Uterus (tissue), 4 donors: ENCODE data around the gene OPCML. TPM values are rescaled to one million over a fixed set of nuclear protein-coding genes. Genes with fewer than 3 reads are reported as not detected.

Source experiments
- DNase-seq, 2 donors: peaks; one replicate each; pipeline ENCODE4 v3.0.0-alpha.2; 2019 to 2020
- H3K27ac ChIP-seq, 2 donors: fragments of 200-600 bp; sonication (generic); 1 replicate in 1 of 2; 2 replicates in 1 of 2; pipeline ENCODE4 v1.5.1; 2016 to 2018
- H3K27me3 ChIP-seq, 2 donors: fragments of 200-600 bp; sonication (generic); one replicate each; pipeline ENCODE4 v1.5.1; 2018 to 2019; ENCODE audit warnings: control low read depth in 1 of 2
- H3K36me3 ChIP-seq, 2 donors: fragments of 200-600 bp; sonication (generic); one replicate each; pipeline ENCODE4 v1.5.1; 2019; ENCODE audit warnings: control low read depth in 1 of 2
- H3K4me1 ChIP-seq, 2 donors: fragments of 200-600 bp; sonication (generic); one replicate each; pipeline ENCODE4 v1.5.1; 2018 to 2019; ENCODE audit warnings: control low read depth in 1 of 2
- H3K4me3 ChIP-seq, 2 donors: fragments of 200-600 bp; sonication (generic); 1 replicate in 1 of 2; 2 replicates in 1 of 2; pipeline ENCODE4 v1.5.1; 2018 to 2019; ENCODE audit warnings: mild to moderate bottlenecking in 1 of 2
- H3K9me3 ChIP-seq, 2 donors: fragments of 200-600 bp; sonication (generic); one replicate each; pipeline ENCODE4 v1.5.1; 2019; ENCODE audit warnings: control low read depth in 1 of 2
- POLR2A ChIP-seq, 2 donors: fragments of 450-650 bp; IDR thresholded peaks; one replicate each; pipeline ENCODE4 v1.6.1; 2016; ENCODE audit warnings: antibody characterized with exemption in 2 of 2, mild to moderate bottlenecking in 1 of 2, moderate library complexity in 1 of 2
- intact Hi-C: fragments of 100-400 bp; cut with DNase I; formaldehyde crosslinking; loops from one replicate; pipeline ENCODE4 v1.15.1; 2023; ENCODE audit warnings: low total_unique reads
- total RNA-seq, 4 donors: library from RNA; depleted of rRNA in 3 of 4; stranded (reverse); fragments of >200 nt in 3 of 4; gene quantifications; one replicate each; pipeline versions ENCODE4 v1.1.0 to v1.2.4, GENCODE V29; 2014 to 2023
- TF ChIP-seq, protein P1 (sequence below), 4 experiments: fragments of 200-600 bp in 2 of 4; fragments of 450-650 bp in 2 of 4; sonication (generic) in 2 of 4; IDR thresholded peaks; one replicate each; pipeline ENCODE4 v1.5.1; 2016 to 2019; ENCODE audit warnings: antibody characterized with exemption in 4 of 4, mild to moderate bottlenecking in 2 of 4, moderate library complexity in 1 of 4
- donor health status: DM: yes; HTN: yes; CAD: no.

OPCML gene
- total RNA-seq, 4 donors from 2014 or later, result under 0.01 to 3.9 (median 1.7) TPM

GRCh38 chr11:132463295-132464002 lies 1068.9 kb downstream of the OPCML start:
- Histone ChIP-seq H3K4me1 (no peaks in the 10 kb centered on the region), H3K9me3 (no peaks in the 10 kb centered on the region), H3K27ac (no peak overlapping the region), H3K36me3 (no peaks in the 10 kb centered on the region), H3K27me3 (no peaks in the 10 kb centered on the region), H3K4me3 (no peak overlapping the region)
- TF ChIP-seq, protein P1, sequence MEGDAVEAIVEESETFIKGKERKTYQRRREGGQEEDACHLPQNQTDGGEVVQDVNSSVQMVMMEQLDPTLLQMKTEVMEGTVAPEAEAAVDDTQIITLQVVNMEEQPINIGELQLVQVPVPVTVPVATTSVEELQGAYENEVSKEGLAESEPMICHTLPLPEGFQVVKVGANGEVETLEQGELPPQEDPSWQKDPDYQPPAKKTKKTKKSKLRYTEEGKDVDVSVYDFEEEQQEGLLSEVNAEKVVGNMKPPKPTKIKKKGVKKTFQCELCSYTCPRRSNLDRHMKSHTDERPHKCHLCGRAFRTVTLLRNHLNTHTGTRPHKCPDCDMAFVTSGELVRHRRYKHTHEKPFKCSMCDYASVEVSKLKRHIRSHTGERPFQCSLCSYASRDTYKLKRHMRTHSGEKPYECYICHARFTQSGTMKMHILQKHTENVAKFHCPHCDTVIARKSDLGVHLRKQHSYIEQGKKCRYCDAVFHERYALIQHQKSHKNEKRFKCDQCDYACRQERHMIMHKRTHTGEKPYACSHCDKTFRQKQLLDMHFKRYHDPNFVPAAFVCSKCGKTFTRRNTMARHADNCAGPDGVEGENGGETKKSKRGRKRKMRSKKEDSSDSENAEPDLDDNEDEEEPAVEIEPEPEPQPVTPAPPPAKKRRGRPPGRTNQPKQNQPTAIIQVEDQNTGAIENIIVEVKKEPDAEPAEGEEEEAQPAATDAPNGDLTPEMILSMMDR (IDR thresholded peaks at IDR 0.05), result no peak
- TF ChIP-seq POLR2A (IDR thresholded peaks at IDR 0.05), result no peak
- intact Hi-C loops, result no loop called here
- no peak for DNase-seq

GRCh38 chr11:132459736-132460135 lies 1072.6 kb downstream of the OPCML start:
- TF ChIP-seq, protein P1 (IDR thresholded peaks at IDR 0.05), result no peak
- TF ChIP-seq POLR2A (IDR thresholded peaks at IDR 0.05), result no peak
- Histone ChIP-seq H3K4me1 (no peaks in the 10 kb centered on the region), H3K4me3 (no peak overlapping the region), H3K9me3 (no peaks in the 10 kb centered on the region), H3K27ac (no peak overlapping the region), H3K36me3 (no peaks in the 10 kb centered on the region), H3K27me3 (no peaks in the 10 kb centered on the region)
- intact Hi-C loops, result no loop called here
- DNase-seq, result no peak

GRCh38 chr11:132457445-132457844 lies 1074.9 kb downstream of the OPCML start:
- H3K27ac ChIP-seq, result no peak overlapping the region
- DNase-seq, result no peak
- TF ChIP-seq, protein P1 (IDR thresholded peaks at IDR 0.05), result no peak
- TF ChIP-seq POLR2A (IDR thresholded peaks at IDR 0.05), result no peak
- no peaks in the 10 kb centered on the region for H3K36me3 ChIP-seq
- no peak overlapping the region for H3K4me3 ChIP-seq
- H3K9me3 ChIP-seq, result no peaks in the 10 kb centered on the region
- no peaks in the 10 kb centered on the region for H3K27me3 ChIP-seq
- intact Hi-C loops, result no loop called here
- no peaks in the 10 kb centered on the region for H3K4me1 ChIP-seq

DNA sequence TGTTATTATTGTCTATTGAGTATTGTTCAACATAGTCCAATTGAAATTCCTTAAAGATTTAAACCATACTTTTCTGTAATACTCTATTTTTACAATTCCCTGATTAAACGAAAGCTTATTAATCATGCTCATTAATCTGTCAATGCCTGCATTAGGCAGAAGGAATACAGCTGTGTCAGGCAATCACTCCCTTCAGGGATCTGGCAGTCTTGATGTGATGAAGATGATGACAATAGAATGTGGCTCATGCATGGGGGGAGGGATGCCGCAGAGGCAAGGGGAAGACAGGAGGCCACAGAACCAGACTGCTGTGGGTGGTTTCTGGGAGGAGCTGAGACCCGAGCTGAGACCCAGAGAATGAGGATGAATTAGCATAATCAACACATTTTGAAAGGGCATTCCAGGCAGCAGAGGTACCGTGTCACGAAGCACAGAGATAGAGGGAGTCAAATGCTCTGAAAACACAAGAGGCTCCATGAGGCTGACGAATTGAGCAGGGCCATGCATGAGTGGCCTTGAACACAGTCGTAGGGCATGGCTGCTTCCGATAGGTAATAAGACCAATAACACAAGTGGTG lies 1075.5 kb downstream of the OPCML start:
- intact Hi-C loops, result no loop called here
- no peak for DNase-seq
- Histone ChIP-seq H3K36me3 (no peaks in the 10 kb centered on the region), H3K27me3 (no peaks in the 10 kb centered on the region), H3K9me3 (no peaks in the 10 kb centered on the region), H3K27ac (no peak overlapping the region), H3K4me3 (no peak overlapping the region), H3K4me1 (no peaks in the 10 kb centered on the region)
- TF ChIP-seq POLR2A (IDR thresholded peaks at IDR 0.05), result no peak
- TF ChIP-seq, protein P1 (IDR thresholded peaks at IDR 0.05), result no peak

GRCh38 chr11:132455044-132455443 lies 1077.3 kb downstream of the OPCML start:
- no peak for TF ChIP-seq POLR2A (IDR thresholded peaks at IDR 0.05)
- TF ChIP-seq, protein P1 (IDR thresholded peaks at IDR 0.05), result no peak
- no peaks in the 10 kb centered on the region for H3K4me1 ChIP-seq
- DNase-seq, result no peak
- intact Hi-C loops, result no loop called here
- no peaks in the 10 kb centered on the region for H3K27me3 ChIP-seq
- no peaks in the 10 kb centered on the region for H3K36me3 ChIP-seq
- H3K4me3 ChIP-seq, result no peak overlapping the region
- H3K27ac ChIP-seq, result no peak overlapping the region
- H3K9me3 ChIP-seq, result no peaks in the 10 kb centered on the region
